ENCODE data around the gene ACSBG1. TPM values are rescaled to one million over a fixed set of nuclear protein-coding genes. Genes with fewer than 3 reads are reported as not detected.

The ACSBG1 gene
- total RNA-seq, 1 experiment from 2014 or later = 1.2 TPM

- Histone ChIP-seq H3K79me2 (ENCODE audit: low read depth) (no peaks in the 10 kb centered on the region), H3K9me2 (ENCODE audit: insufficient read depth) (no peaks in the 10 kb centered on the region), H3K9me3 (ENCODE audit: insufficient read depth, low read depth) (no peaks in the 10 kb centered on the region), H3F3A (ENCODE audit: insufficient read depth, low read depth) (peaks cover 38% of the 10 kb centered on the region), H3K4me3 (peak overlapping the region; percentile 2; the same call in 1 of the 2 replicates), H2AFZ (no peak overlapping the region), H3K36me3 (ENCODE audit: low read depth) (no peaks in the 10 kb centered on the region), H3K4me1 (replicated peaks; ENCODE audit: insufficient read depth) (peaks cover 93% of the 10 kb centered on the region), H3K4me2 (peak overlapping the region; percentile 62), H4K20me1 (ENCODE audit: insufficient read depth) (no peaks in the 10 kb centered on the region), H3K27me3 (ENCODE audit: insufficient read depth, low read depth) (no peaks in the 10 kb centered on the region), H3K27ac (peak overlapping the region; percentile 68)
- TF ChIP-seq CTCF (conservative IDR thresholded peaks at IDR 0.05) = no peak
- no peak for TF ChIP-seq EZH2 (IDR thresholded peaks at IDR 0.05; ENCODE audit: low read depth)
- ChIA-PET POLR2A (ENCODE audit: unreplicated experiment) (interaction anchor here (0.6 kb wide), 1 partner anchor 227 kb away, joined by 4 read pairs; the partner anchor contains the start of gene IREB2), CTCF (no interaction called here)
- intact Hi-C loops (cut with micrococcal nuclease; ENCODE audit: unreplicated experiment) = no loop called here
- no peak for DNase-seq
- no TSS peak for BruUV-seq (replicated peaks)
Measured at GRCh38 chr15:78210349-78210717, 24.0 kb downstream of the ACSBG1 start.

- TSS peak; percentile 89 for BruUV-seq (replicated peaks)
- Histone ChIP-seq H2AFZ (no peak overlapping the region), H3K9me3 (ENCODE audit: insufficient read depth, low read depth) (no peaks in the 10 kb centered on the region), H3F3A (ENCODE audit: insufficient read depth, low read depth) (peaks cover 36% of the 10 kb centered on the region), H3K4me2 (peak overlapping the region; percentile 62), H3K27ac (peak overlapping the region; percentile 68), H3K9me2 (ENCODE audit: insufficient read depth) (no peaks in the 10 kb centered on the region), H4K20me1 (ENCODE audit: insufficient read depth) (no peaks in the 10 kb centered on the region), H3K27me3 (ENCODE audit: insufficient read depth, low read depth) (no peaks in the 10 kb centered on the region), H3K4me1 (replicated peaks; ENCODE audit: insufficient read depth) (peaks cover 88% of the 10 kb centered on the region), H3K36me3 (ENCODE audit: low read depth) (no peaks in the 10 kb centered on the region), H3K4me3 (peak overlapping the region; percentile 2; the same call in 1 of the 2 replicates), H3K79me2 (ENCODE audit: low read depth) (no peaks in the 10 kb centered on the region)
- DNase-seq = peak; percentile 86 to 88
- no peak for TF ChIP-seq CTCF (conservative IDR thresholded peaks at IDR 0.05)
- no peak for TF ChIP-seq EZH2 (IDR thresholded peaks at IDR 0.05; ENCODE audit: low read depth)
- ChIA-PET CTCF (interaction anchor here (1.3 kb wide), 1 partner anchor 7 kb away, joined by 3 read pairs; no protein-coding TSS in a partner anchor), POLR2A (ENCODE audit: unreplicated experiment) (no interaction called here)
- intact Hi-C loops (cut with micrococcal nuclease; ENCODE audit: unreplicated experiment) = no loop called here
Measured at GRCh38 chr15:78209646-78210348, 24.6 kb downstream of the ACSBG1 start.

- Histone ChIP-seq H3K36me3 (ENCODE audit: low read depth) (no peaks in the 10 kb centered on the region), H3K9me3 (ENCODE audit: insufficient read depth, low read depth) (no peaks in the 10 kb centered on the region), H3K79me2 (ENCODE audit: low read depth) (no peaks in the 10 kb centered on the region), H2AFZ (no peak overlapping the region), H3K4me1 (replicated peaks; ENCODE audit: insufficient read depth) (peaks cover 81% of the 10 kb centered on the region), H3K4me3 (no peak overlapping the region), H3F3A (ENCODE audit: insufficient read depth, low read depth) (peaks cover 36% of the 10 kb centered on the region), H3K27ac (peak overlapping the region; percentile 68), H4K20me1 (ENCODE audit: insufficient read depth) (no peaks in the 10 kb centered on the region), H3K27me3 (ENCODE audit: insufficient read depth, low read depth) (no peaks in the 10 kb centered on the region), H3K9me2 (ENCODE audit: insufficient read depth) (no peaks in the 10 kb centered on the region), H3K4me2 (peak overlapping the region; percentile 62)
- DNase-seq = peak; percentile 71 to 81
- intact Hi-C loops (cut with micrococcal nuclease; ENCODE audit: unreplicated experiment) = no loop called here
- TF ChIP-seq CTCF (conservative IDR thresholded peaks at IDR 0.05) = no peak
- no peak for TF ChIP-seq EZH2 (IDR thresholded peaks at IDR 0.05; ENCODE audit: low read depth)
- ChIA-PET POLR2A (ENCODE audit: unreplicated experiment) (no interaction called here), CTCF (interaction anchor here (1.3 kb wide), 1 partner anchor 8 kb away, joined by 3 read pairs; no protein-coding TSS in a partner anchor)
- TSS peak; percentile 63 for BruUV-seq (replicated peaks)
Measured at GRCh38 chr15:78208887-78209645, 25.3 kb downstream of the ACSBG1 start.

Data from PC-9 (cell line).